ENCODE measurements around the gene OLIG1. TPM values are rescaled to one million over a fixed set of nuclear protein-coding genes. Genes with fewer than 3 reads are reported as not detected.

The OLIG1 gene
- total RNA-seq, 1 donor from 2014 or later, result 0.67 TPM

DNA sequence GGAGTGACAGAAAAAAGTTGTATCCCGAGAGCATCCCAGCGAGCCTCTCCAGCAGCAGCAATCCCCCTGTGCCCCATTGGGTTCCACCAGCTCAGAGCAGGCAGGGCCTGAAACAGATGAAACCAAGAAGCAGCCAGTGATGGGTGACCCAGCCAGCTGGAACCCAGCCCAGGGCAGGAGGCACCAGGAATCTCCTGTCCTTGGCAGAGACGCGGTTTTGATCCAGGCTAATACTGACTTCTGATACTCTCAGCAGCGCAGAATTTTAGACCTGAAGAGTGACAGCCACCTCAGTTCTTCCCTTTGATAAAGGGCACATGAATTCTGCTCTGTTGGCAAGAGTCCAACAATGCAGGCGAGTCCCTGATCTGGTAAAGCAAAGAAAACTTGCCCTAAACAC lies 11.4 kb upstream of the OLIG1 start:
- Mint-ChIP-seq H3K4me3 (ENCODE audit: unreplicated experiment) (no peak overlapping the region), H3K9me3 (ENCODE audit: unreplicated experiment) (no peaks in the 10 kb centered on the region), H3K4me1 (ENCODE audit: unreplicated experiment) (no peaks in the 10 kb centered on the region), H3K27ac (ENCODE audit: unreplicated experiment) (no peak overlapping the region), H3K27me3 (ENCODE audit: unreplicated experiment) (peaks cover 11% of the 10 kb centered on the region), H3K36me3 (ENCODE audit: low read depth, unreplicated experiment) (no peaks in the 10 kb centered on the region)
- TF ChIP-seq, protein P1, sequence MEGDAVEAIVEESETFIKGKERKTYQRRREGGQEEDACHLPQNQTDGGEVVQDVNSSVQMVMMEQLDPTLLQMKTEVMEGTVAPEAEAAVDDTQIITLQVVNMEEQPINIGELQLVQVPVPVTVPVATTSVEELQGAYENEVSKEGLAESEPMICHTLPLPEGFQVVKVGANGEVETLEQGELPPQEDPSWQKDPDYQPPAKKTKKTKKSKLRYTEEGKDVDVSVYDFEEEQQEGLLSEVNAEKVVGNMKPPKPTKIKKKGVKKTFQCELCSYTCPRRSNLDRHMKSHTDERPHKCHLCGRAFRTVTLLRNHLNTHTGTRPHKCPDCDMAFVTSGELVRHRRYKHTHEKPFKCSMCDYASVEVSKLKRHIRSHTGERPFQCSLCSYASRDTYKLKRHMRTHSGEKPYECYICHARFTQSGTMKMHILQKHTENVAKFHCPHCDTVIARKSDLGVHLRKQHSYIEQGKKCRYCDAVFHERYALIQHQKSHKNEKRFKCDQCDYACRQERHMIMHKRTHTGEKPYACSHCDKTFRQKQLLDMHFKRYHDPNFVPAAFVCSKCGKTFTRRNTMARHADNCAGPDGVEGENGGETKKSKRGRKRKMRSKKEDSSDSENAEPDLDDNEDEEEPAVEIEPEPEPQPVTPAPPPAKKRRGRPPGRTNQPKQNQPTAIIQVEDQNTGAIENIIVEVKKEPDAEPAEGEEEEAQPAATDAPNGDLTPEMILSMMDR (IDR thresholded peaks at IDR 0.05; ENCODE audit: unreplicated experiment), result no peak
- no peak for DNase-seq (ENCODE audit: low spot score)

DNA sequence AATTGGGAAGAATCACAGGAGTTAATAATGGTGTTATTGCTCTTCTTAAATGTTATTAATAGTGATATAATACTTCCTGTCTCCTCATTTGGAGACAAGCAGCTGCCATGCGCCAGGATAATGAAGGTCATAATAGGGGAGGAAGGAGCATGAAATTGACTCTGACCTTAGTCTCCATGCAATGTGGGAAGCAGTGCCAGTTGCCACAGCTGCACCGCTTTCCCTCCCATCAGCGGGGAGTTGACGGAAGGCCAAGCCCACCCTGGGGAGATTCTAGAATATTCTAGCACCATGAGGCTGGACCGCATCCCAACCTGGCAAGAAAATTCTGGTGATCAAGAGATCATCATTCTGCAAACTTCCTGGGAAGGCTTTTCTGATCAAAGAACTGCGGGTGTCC lies 11.0 kb upstream of the OLIG1 start:
- peaks cover 11% of the 10 kb centered on the region for H3K27me3 Mint-ChIP-seq (ENCODE audit: unreplicated experiment)
- no peak for DNase-seq (ENCODE audit: low spot score)
- H3K27ac Mint-ChIP-seq (ENCODE audit: unreplicated experiment), result no peak overlapping the region
- TF ChIP-seq, protein P1 (IDR thresholded peaks at IDR 0.05; ENCODE audit: unreplicated experiment), result no peak
- no peaks in the 10 kb centered on the region for H3K9me3 Mint-ChIP-seq (ENCODE audit: unreplicated experiment)
- no peaks in the 10 kb centered on the region for H3K36me3 Mint-ChIP-seq (ENCODE audit: low read depth, unreplicated experiment)
- no peak overlapping the region for H3K4me3 Mint-ChIP-seq (ENCODE audit: unreplicated experiment)
- peaks cover 3% of the 10 kb centered on the region for H3K4me1 Mint-ChIP-seq (ENCODE audit: unreplicated experiment)

DNA sequence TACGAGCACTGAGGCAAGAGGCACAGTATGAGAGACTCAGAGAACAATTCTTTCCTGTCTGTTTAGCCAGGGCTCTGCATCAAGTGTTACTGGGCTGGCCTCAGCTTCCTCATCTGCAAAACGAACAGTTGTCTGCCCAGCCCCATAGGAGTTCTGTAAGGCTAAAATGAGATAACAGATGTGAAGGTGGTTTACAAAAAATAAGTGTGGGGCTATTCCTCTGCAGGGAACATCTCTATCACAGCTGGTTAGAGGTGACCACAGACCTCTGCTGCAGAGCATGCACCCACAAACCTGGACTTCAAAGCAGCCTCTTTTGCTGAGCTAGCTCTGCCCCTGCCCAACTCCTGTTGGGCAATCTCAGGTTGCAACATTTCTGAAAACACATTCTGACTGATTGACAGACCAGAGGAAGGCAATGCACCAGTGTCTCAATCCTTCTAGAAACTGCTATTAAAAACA lies 10.5 kb upstream of the OLIG1 start:
- no peak overlapping the region for H3K4me3 Mint-ChIP-seq (ENCODE audit: unreplicated experiment)
- no peak for DNase-seq (ENCODE audit: low spot score)
- no peaks in the 10 kb centered on the region for H3K36me3 Mint-ChIP-seq (ENCODE audit: low read depth, unreplicated experiment)
- H3K27me3 Mint-ChIP-seq (ENCODE audit: unreplicated experiment), result peaks cover 11% of the 10 kb centered on the region
- peaks cover 3% of the 10 kb centered on the region for H3K4me1 Mint-ChIP-seq (ENCODE audit: unreplicated experiment)
- TF ChIP-seq, protein P1 (IDR thresholded peaks at IDR 0.05; ENCODE audit: unreplicated experiment), result no peak
- H3K9me3 Mint-ChIP-seq (ENCODE audit: unreplicated experiment), result no peaks in the 10 kb centered on the region
- no peak overlapping the region for H3K27ac Mint-ChIP-seq (ENCODE audit: unreplicated experiment)

DNA sequence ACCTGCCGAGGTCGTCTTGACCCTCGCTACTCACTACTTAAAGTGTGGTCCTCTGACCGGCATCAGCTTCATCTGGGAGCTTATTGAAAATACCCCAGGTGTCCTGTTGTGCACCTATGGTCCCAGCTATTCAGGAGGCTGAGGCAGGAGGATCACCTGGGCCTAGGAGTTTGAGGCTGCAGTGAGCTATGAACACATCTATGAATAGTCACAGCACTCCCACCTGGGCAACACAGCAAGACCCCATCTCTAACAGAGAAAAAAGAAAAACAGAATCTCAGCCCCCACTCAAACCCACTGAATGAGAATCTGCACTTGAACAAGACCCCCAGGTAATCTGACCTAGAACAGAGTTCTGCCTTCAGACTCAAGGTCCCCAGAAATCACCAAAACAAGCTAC lies 8.7 kb upstream of the OLIG1 start:
- no peak overlapping the region for H3K27ac Mint-ChIP-seq (ENCODE audit: unreplicated experiment)
- peaks cover 10% of the 10 kb centered on the region for H3K27me3 Mint-ChIP-seq (ENCODE audit: unreplicated experiment)
- H3K4me3 Mint-ChIP-seq (ENCODE audit: unreplicated experiment), result no peak overlapping the region
- no peak for DNase-seq (ENCODE audit: low spot score)
- TF ChIP-seq, protein P1 (IDR thresholded peaks at IDR 0.05; ENCODE audit: unreplicated experiment), result no peak
- no peaks in the 10 kb centered on the region for H3K9me3 Mint-ChIP-seq (ENCODE audit: unreplicated experiment)
- no peaks in the 10 kb centered on the region for H3K36me3 Mint-ChIP-seq (ENCODE audit: low read depth, unreplicated experiment)
- H3K4me1 Mint-ChIP-seq (ENCODE audit: unreplicated experiment), result peaks cover 15% of the 10 kb centered on the region

DNA sequence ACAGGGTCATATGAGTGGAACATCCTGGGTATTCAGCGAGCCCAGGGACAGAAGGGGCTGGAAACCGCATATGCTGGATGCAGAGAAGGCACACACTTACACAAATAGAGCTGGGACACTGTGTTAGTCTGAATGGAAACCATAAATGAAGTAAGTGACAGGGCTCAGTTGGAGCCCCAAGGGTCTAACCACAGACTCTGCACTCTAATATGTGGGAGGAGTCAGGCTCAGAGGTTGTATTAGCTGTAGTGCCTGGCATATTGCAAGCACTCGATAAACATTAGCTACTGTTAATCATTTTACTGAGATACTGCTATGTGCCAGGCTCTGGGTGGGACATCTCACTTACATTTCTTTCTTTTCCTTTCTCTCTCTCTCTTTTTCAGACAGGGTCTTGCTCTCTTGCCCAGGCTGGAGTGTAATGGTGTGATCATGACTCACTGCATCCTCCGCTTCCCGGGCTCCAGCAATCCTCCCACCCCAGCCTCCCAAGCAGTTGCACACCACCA lies 6.5 kb upstream of the OLIG1 start:
- H3K9me3 Mint-ChIP-seq (ENCODE audit: unreplicated experiment), result no peaks in the 10 kb centered on the region
- H3K27me3 Mint-ChIP-seq (ENCODE audit: unreplicated experiment), result peaks cover 12% of the 10 kb centered on the region
- H3K4me3 Mint-ChIP-seq (ENCODE audit: unreplicated experiment), result no peak overlapping the region
- peaks cover 23% of the 10 kb centered on the region for H3K4me1 Mint-ChIP-seq (ENCODE audit: unreplicated experiment)
- TF ChIP-seq, protein P1 (IDR thresholded peaks at IDR 0.05; ENCODE audit: unreplicated experiment), result no peak
- H3K27ac Mint-ChIP-seq (ENCODE audit: unreplicated experiment), result no peak overlapping the region
- DNase-seq (ENCODE audit: low spot score), result no peak
- no peaks in the 10 kb centered on the region for H3K36me3 Mint-ChIP-seq (ENCODE audit: low read depth, unreplicated experiment)
